GM23338 (cell line): ENCODE data around the gene ARG2. TPM values are rescaled to one million over a fixed set of nuclear protein-coding genes. Genes with fewer than 3 reads are reported as not detected.

ENCODE experiments used
- ATAC-seq: fragments of 200-7000 bp; cut with Tn5 transposase; 3 replicates; pipeline ENCODE4 v1.9.1; 2020
- DNase-seq: peaks from one replicate; pipeline ENCODE4 v3.0.0-alpha.2; 2015; ENCODE audit warnings: low spot score
- H2AFZ ChIP-seq: fragments of 200-600 bp; sonication (generic); 2 replicates; pipeline ENCODE4 v1.8.0; 2016; ENCODE audit warnings: antibody characterized with exemption, mild to moderate bottlenecking, moderate library complexity
- H3F3A ChIP-seq: fragments of 200-600 bp; sonication (generic); replicated peaks from 2 replicates; pipeline ENCODE4 v1.8.0; 2017; ENCODE audit warnings: antibody characterized with exemption, mixed run types, low read depth
- H3K27ac ChIP-seq: fragments of 200-600 bp; sonication (generic); 2 replicates; pipeline ENCODE4 v1.6.1; 2016; ENCODE audit warnings: low read depth
- H3K27me3 ChIP-seq: fragments of 200-600 bp; sonication (generic); 2 replicates; pipeline ENCODE4 v1.8.0; 2016; ENCODE audit warnings: mild to moderate bottlenecking, mixed run types, moderate library complexity; ENCODE audit not compliant: insufficient read depth
- H3K36me3 ChIP-seq: fragments of 200-600 bp; sonication (generic); 2 replicates; pipeline ENCODE4 v1.8.0; 2016; ENCODE audit warnings: mild to moderate bottlenecking; ENCODE audit not compliant: insufficient read depth
- H3K4me1 ChIP-seq: fragments of 200-600 bp; sonication (generic); 2 replicates; pipeline ENCODE4 v1.8.0; 2016; ENCODE audit warnings: mild to moderate bottlenecking, moderate library complexity; ENCODE audit not compliant: insufficient read depth
- H3K4me2 ChIP-seq: fragments of 200-600 bp; sonication (generic); 2 replicates; pipeline ENCODE4 v1.7.1; 2017; ENCODE audit warnings: mixed run types
- H3K4me3 ChIP-seq: fragments of 200-600 bp; sonication (generic); 2 replicates; pipeline ENCODE4 v1.6.1; 2016; ENCODE audit warnings: mixed run types
- H3K79me2 ChIP-seq: fragments of 200-600 bp; sonication (generic); replicated peaks from 2 replicates; pipeline ENCODE4 v1.8.0; 2017; ENCODE audit warnings: mild to moderate bottlenecking; ENCODE audit not compliant: insufficient read depth
- H3K9me2 ChIP-seq: fragments of 200-600 bp; sonication (generic); 2 replicates; pipeline ENCODE4 v1.8.0; 2017; ENCODE audit not compliant: insufficient read depth
- H4K20me1 ChIP-seq: fragments of 200-600 bp; sonication (generic); replicated peaks from 2 replicates; pipeline ENCODE4 v1.8.0; 2017; ENCODE audit warnings: mild to moderate bottlenecking; ENCODE audit not compliant: insufficient read depth
- H3K27ac Mint-ChIP-seq: 2 replicates; pipeline ENCODE4 v1.8.0; 2020; ENCODE audit warnings: inconsistent platforms, mild to moderate bottlenecking, moderate library complexity, mixed read lengths
- H3K27me3 Mint-ChIP-seq: 3 replicates; pipeline ENCODE4 v1.8.0; 2022; ENCODE audit warnings: low read depth, mild to moderate bottlenecking, moderate library complexity, mixed read lengths, inconsistent platforms; ENCODE audit not compliant: insufficient read depth, poor library complexity
- H3K36me3 Mint-ChIP-seq: 3 replicates; pipeline ENCODE4 v1.8.0; 2021; ENCODE audit warnings: low read depth, mild to moderate bottlenecking, inconsistent platforms, moderate library complexity, mixed read lengths
- H3K4me1 Mint-ChIP-seq: 3 replicates; pipeline ENCODE4 v1.8.0; 2020; ENCODE audit warnings: mild to moderate bottlenecking, inconsistent platforms, mixed read lengths
- H3K4me3 Mint-ChIP-seq: 3 replicates; pipeline ENCODE4 v1.8.0; 2021; ENCODE audit warnings: moderate library complexity, mild to moderate bottlenecking, inconsistent platforms, mixed read lengths
- H3K9me3 Mint-ChIP-seq: 3 replicates; pipeline ENCODE4 v1.8.0; 2020; ENCODE audit warnings: moderate library complexity, mild to moderate bottlenecking, inconsistent platforms, mixed read lengths
- CREB1 ChIP-seq: fragments of 250-450 bp; sonication (Bioruptor Pico); IDR thresholded peaks from 2 replicates; pipeline ENCODE4 v1.5.0; 2020; ENCODE audit warnings: low read depth, mild to moderate bottlenecking, moderate library complexity
- ETS1 ChIP-seq: IDR thresholded peaks from 2 replicates; pipeline ENCODE4 v1.6.1; 2016; ENCODE audit warnings: antibody characterized with exemption
- EZH2phosphoT487 ChIP-seq: fragments of 200-600 bp; sonication (generic); IDR thresholded peaks from one replicate; pipeline ENCODE4 v1.8.1; 2018; ENCODE audit warnings: antibody characterized with exemption; ENCODE audit not compliant: unreplicated experiment
- POLR2AphosphoS5 ChIP-seq: IDR thresholded peaks from 2 replicates; pipeline ENCODE4 v1.6.1; 2016; ENCODE audit warnings: antibody characterized with exemption, low read depth
- REST ChIP-seq: IDR thresholded peaks from one replicate; pipeline ENCODE4 v1.6.1; 2018; ENCODE audit warnings: antibody characterized with exemption; ENCODE audit not compliant: unreplicated experiment
- STAT1 ChIP-seq: IDR thresholded peaks from one replicate; pipeline ENCODE4 v1.6.1; 2016; ENCODE audit warnings: antibody characterized with exemption; ENCODE audit not compliant: unreplicated experiment
- ZNF114 ChIP-seq: fragments of 250-450 bp; sonication (Bioruptor Pico); IDR thresholded peaks from 2 replicates; pipeline ENCODE4 v1.5.0; 2020; ENCODE audit warnings: mild to moderate bottlenecking, moderate library complexity
- ZNF462 ChIP-seq: fragments of 250-450 bp; sonication (Bioruptor Pico); IDR thresholded peaks from 2 replicates; pipeline ENCODE4 v1.5.0; 2020; ENCODE audit warnings: mild to moderate bottlenecking, moderate library complexity
- polyA plus RNA-seq: library from polyadenylated mRNA; unstranded; fragments of >200 nt; fragmentation: Nextera tagmentation; extraction: Ambion mirVana; gene quantifications from 2 replicates; pipeline ENCODE4 v1.2.1, GENCODE V29; 2016
- total RNA-seq: library from RNA; depleted of rRNA; stranded (reverse); fragments of >200 nt; shearing (Covaris generic); gene quantifications from 2 replicates; pipeline ENCODE4 v1.2.3, GENCODE V29; 2014
- TF ChIP-seq, protein P1 (sequence below), 2 experiments: fragments of 200-600 bp in 1 of 2; sonication (generic) in 1 of 2; conservative IDR thresholded peaks; 2 replicates each; pipeline versions ENCODE4 v1.5.1 to v1.6.1; 2016 to 2017; ENCODE audit warnings: antibody characterized with exemption in 2 of 2, low read depth in 2 of 2, mild to moderate bottlenecking in 2 of 2, moderate library complexity in 1 of 2

The ARG2 gene
- total and polyA plus RNA-seq, 2 experiments from 2014 or later, result 42.7 to 69.4 TPM

DNA sequence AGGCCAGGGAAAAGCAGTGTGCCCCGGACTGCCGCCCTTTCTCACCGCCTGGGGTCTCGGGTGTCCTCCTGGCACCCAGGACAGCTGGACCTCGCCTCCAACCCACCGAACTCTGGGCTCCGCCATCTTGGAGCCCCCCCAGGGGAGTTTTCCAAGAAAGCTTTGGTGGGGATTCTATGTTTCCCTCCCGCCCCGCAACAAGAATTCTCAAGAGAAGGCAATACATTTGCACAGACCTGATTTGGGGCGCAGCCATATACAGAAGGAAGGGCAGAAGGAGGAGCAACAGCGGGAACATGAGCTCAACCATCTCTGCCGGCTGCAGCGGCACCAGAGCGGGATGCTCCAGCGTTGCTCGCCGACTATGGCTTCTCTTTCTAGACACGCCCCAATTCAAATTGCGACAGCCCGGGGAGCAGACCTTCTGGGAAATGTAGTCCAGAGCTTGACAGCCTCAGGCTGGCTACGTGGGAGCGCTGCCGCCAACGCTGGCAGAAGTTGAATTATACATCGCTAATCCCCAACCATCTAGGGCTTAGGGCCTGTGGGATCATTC, 75.8 kb downstream of the ARG2 start, which contains the start of gene RDH11:
RDH11 (minus strand) TSS at position 371 of the 556 bp plus-strand sequence; CDS start at position 310, 61 bp downstream.
- H3K4me1 Mint-ChIP-seq, result peaks cover 4% of the 10 kb centered on the region; the same call in 2 of the 3 replicates
- peak; percentile 95 for DNase-seq
- Histone ChIP-seq H3K79me2 (peaks cover 50% of the 10 kb centered on the region), H3F3A (no peaks in the 10 kb centered on the region), H3K9me2 (no peaks in the 10 kb centered on the region), H4K20me1 (peaks cover 37% of the 10 kb centered on the region), H3K27me3 (peaks cover 8% of the 10 kb centered on the region; the same call in 1 of the 2 replicates), H3K27ac (peak within 1 kb of the TSS; percentile 84), H2AFZ (peak within 1 kb of the TSS; percentile 79), H3K4me3 (peak within 1 kb of the TSS; percentile 93), H3K4me1 (peaks cover 12% of the 10 kb centered on the region), H3K4me2 (peak within 1 kb of the TSS; percentile 81), H3K36me3 (peaks cover 28% of the 10 kb centered on the region)
- H3K36me3 Mint-ChIP-seq, result peaks cover 26% of the 10 kb centered on the region
- H3K27me3 Mint-ChIP-seq, result peaks cover 2% of the 10 kb centered on the region
- TF ChIP-seq STAT1 (no peak), POLR2AphosphoS5 (peak; percentile 97), ZNF114 (CRISPR knock-in tag) (no peak), CREB1 (CRISPR knock-in tag) (no peak), ETS1 (peak; percentile 76), EZH2phosphoT487 (no peak)
- TF ChIP-seq, protein P1, sequence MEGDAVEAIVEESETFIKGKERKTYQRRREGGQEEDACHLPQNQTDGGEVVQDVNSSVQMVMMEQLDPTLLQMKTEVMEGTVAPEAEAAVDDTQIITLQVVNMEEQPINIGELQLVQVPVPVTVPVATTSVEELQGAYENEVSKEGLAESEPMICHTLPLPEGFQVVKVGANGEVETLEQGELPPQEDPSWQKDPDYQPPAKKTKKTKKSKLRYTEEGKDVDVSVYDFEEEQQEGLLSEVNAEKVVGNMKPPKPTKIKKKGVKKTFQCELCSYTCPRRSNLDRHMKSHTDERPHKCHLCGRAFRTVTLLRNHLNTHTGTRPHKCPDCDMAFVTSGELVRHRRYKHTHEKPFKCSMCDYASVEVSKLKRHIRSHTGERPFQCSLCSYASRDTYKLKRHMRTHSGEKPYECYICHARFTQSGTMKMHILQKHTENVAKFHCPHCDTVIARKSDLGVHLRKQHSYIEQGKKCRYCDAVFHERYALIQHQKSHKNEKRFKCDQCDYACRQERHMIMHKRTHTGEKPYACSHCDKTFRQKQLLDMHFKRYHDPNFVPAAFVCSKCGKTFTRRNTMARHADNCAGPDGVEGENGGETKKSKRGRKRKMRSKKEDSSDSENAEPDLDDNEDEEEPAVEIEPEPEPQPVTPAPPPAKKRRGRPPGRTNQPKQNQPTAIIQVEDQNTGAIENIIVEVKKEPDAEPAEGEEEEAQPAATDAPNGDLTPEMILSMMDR (conservative IDR thresholded peaks at IDR 0.05; ENCODE audit: low read depth in 2 of 2), result no peak
- H3K9me3 Mint-ChIP-seq, result no peaks in the 10 kb centered on the region
- ATAC-seq, result peak; percentile 98
- H3K27ac Mint-ChIP-seq, result peak within 1 kb of the TSS; percentile 97
- peak within 1 kb of the TSS; percentile 92 for H3K4me3 Mint-ChIP-seq

- Histone ChIP-seq H3K79me2 (peaks cover 35% of the 10 kb centered on the region), H3K4me1 (peaks cover 12% of the 10 kb centered on the region), H3K27me3 (peaks cover 8% of the 10 kb centered on the region; the same call in 1 of the 2 replicates), H2AFZ (no peak overlapping the region), H3K9me2 (no peaks in the 10 kb centered on the region), H3F3A (no peaks in the 10 kb centered on the region), H3K4me3 (no peak overlapping the region), H3K27ac (no peak overlapping the region), H3K4me2 (no peak overlapping the region), H4K20me1 (peaks cover 22% of the 10 kb centered on the region), H3K36me3 (peaks cover 13% of the 10 kb centered on the region)
- DNase-seq, result no peak
- Mint-ChIP-seq H3K27me3 (peaks cover 2% of the 10 kb centered on the region), H3K27ac (no peak overlapping the region), H3K36me3 (peaks cover 11% of the 10 kb centered on the region), H3K9me3 (no peaks in the 10 kb centered on the region), H3K4me1 (peaks cover 4% of the 10 kb centered on the region; the same call in 2 of the 3 replicates), H3K4me3 (no peak overlapping the region)
- no peak for ATAC-seq
- TF ChIP-seq ZNF462 (no peak), REST (no peak)
These were observed 77.3 kb downstream of the ARG2 start for GRCh38 chr14:67697006-67697405.
